B cell (primary cell): ENCODE data around the gene TMEM81. TPM values are rescaled to one million over a fixed set of nuclear protein-coding genes. Genes with fewer than 3 reads are reported as not detected.

Experiments used
- ATAC-seq: fragments of 200-7000 bp; cut with Tn5 transposase; one replicate; pipeline ENCODE4 v1.10.0; 2021; ENCODE audit warnings: low read depth, mild to moderate bottlenecking, moderate number of reproducible peaks, moderate library complexity
- CTCF ChIA-PET: fragments of 350-600 bp; sonication (Branson Sonifier 250); formaldehyde crosslinking; loops from one replicate; lab custom pipeline; 2021; ENCODE audit warnings: antibody characterized with exemption, inconsistent platforms; lab: Charles Lee
- POLR2A ChIA-PET: fragments of 350-600 bp; sonication (Branson Sonifier 250); formaldehyde crosslinking; loops from one replicate; lab custom pipeline; 2021; ENCODE audit warnings: antibody characterized with exemption; lab: Charles Lee
- DNase-seq: peaks from one replicate; pipeline ENCODE4 v3.0.0; 2013
- H2AFZ ChIP-seq: 2 replicates; pipeline ENCODE4 v1.6.1; 2012; ENCODE audit warnings: mild to moderate bottlenecking, low read depth, low read length; ENCODE audit not compliant: insufficient read depth, poor library complexity, severe bottlenecking
- H3K27ac ChIP-seq, 2 donors: 1 replicate in 1 of 2; 2 replicates in 1 of 2; pipeline ENCODE4 v1.5.1; 2012 to 2013; ENCODE audit warnings: low read length in 2 of 2, mild to moderate bottlenecking in 2 of 2, moderate library complexity in 1 of 2
- H3K27me3 ChIP-seq, 4 experiments: fragments of 200-600 bp in 1 of 4; sonication (generic) in 1 of 4; replicated peaks in 1 of 4; 1 replicate in 2 of 4; 2 replicates in 2 of 4; pipeline versions ENCODE4 v1.6.1 to v1.7.0; 2013 to 2016; ENCODE audit warnings: low read length in 3 of 4, mild to moderate bottlenecking in 2 of 4, mixed read lengths in 1 of 4, moderate library complexity in 1 of 4; ENCODE audit not compliant: insufficient read depth in 4 of 4, control insufficient read depth in 3 of 4; ENCODE audit errors: control extremely low read depth in 1 of 4
- H3K36me3 ChIP-seq, 2 experiments: replicated peaks in 1 of 2; 1 replicate in 1 of 2; 2 replicates in 1 of 2; pipeline versions ENCODE4 v1.6.1 to v1.7.1; 2013; ENCODE audit warnings: low read length in 1 of 2; ENCODE audit not compliant: insufficient read depth in 2 of 2, control insufficient read depth in 1 of 2; ENCODE audit errors: control extremely low read depth in 1 of 2, extremely low read depth in 1 of 2
- H3K4me1 ChIP-seq, 2 donors: fragments of 200-600 bp in 1 of 2; sonication (generic) in 1 of 2; 1 replicate in 1 of 2; 2 replicates in 1 of 2; pipeline versions ENCODE4 v1.5.1 to v1.6.1; 2013 to 2017; ENCODE audit warnings: low read length in 2 of 2; ENCODE audit not compliant: control insufficient read depth in 2 of 2, insufficient read depth in 2 of 2
- H3K4me2 ChIP-seq: replicated peaks from 2 replicates; pipeline ENCODE3; 2012; ENCODE audit warnings: mild to moderate bottlenecking, low read depth, low read length; ENCODE audit not compliant: poor library complexity, severe bottlenecking
- H3K4me3 ChIP-seq, 5 experiments: fragments of 200-600 bp in 1 of 5; sonication (generic) in 1 of 5; 1 replicate in 3 of 5; 2 replicates in 2 of 5; pipeline versions ENCODE4 v1.5.1 to v1.7.0; 2011 to 2016; ENCODE audit warnings: low read length in 4 of 5, mild to moderate bottlenecking in 4 of 5, low read depth in 2 of 5, control low read depth in 1 of 5, moderate library complexity in 1 of 5; ENCODE audit not compliant: insufficient read depth in 1 of 5; ENCODE audit errors: control extremely low read depth in 1 of 5, extremely low read depth in 1 of 5
- H3K79me2 ChIP-seq: fragments of 200-600 bp; sonication (generic); one replicate; pipeline ENCODE4 v1.6.0; 2016; ENCODE audit warnings: low read length; ENCODE audit not compliant: control insufficient read depth, insufficient read depth
- H3K9ac ChIP-seq: fragments of 200-600 bp; sonication (generic); 2 replicates; pipeline ENCODE4 v1.6.1; 2017; ENCODE audit warnings: mild to moderate bottlenecking, low read length, moderate library complexity
- H3K9me3 ChIP-seq, 3 donors: one replicate each; pipeline versions ENCODE4 v1.6.1 to v1.7.1; 2013; ENCODE audit warnings: low read length in 2 of 3; ENCODE audit not compliant: control insufficient read depth in 2 of 3, insufficient read depth in 1 of 3; ENCODE audit errors: control extremely low read depth in 1 of 3
- H4K20me1 ChIP-seq: 2 replicates; pipeline ENCODE4 v1.6.0; 2012; ENCODE audit warnings: mild to moderate bottlenecking, low read length; ENCODE audit not compliant: insufficient read depth, control insufficient read depth, poor library complexity, severe bottlenecking
- H3K27ac Mint-ChIP-seq: one replicate; pipeline ENCODE4 v1.8.0; 2021; ENCODE audit warnings: mixed read lengths
- H3K27me3 Mint-ChIP-seq: one replicate; pipeline ENCODE4 v1.8.0; 2021; ENCODE audit warnings: mixed read lengths
- H3K4me1 Mint-ChIP-seq: one replicate; pipeline ENCODE4 v1.8.0; 2021; ENCODE audit warnings: mixed read lengths
- H3K4me3 Mint-ChIP-seq: one replicate; pipeline ENCODE4 v1.8.0; 2021; ENCODE audit warnings: mixed read lengths
- H3K9me3 Mint-ChIP-seq: one replicate; pipeline ENCODE4 v1.8.0; 2022; ENCODE audit warnings: mixed read lengths; ENCODE audit not compliant: insufficient read depth
- EZH2 ChIP-seq: IDR thresholded peaks from 2 replicates; pipeline ENCODE4 v1.6.1; 2012; ENCODE audit warnings: borderline replicate concordance, low read depth, mild to moderate bottlenecking, moderate library complexity, low read length; ENCODE audit not compliant: insufficient read depth, poor library complexity, severe bottlenecking
- WGBS: methylation state at CpG from one replicate; pipeline ENCODE4 v1.1.5; 2013; ENCODE audit warnings: missing lambda C conversion rate; ENCODE audit not compliant: insufficient coverage; 5-methylcytosine and 5-hydroxymethylcytosine counted together
- intact Hi-C: fragments of 100-400 bp; cut with micrococcal nuclease; formaldehyde crosslinking; loops from one replicate; pipeline ENCODE4 v1.10.0; 2022
- polyA plus RNA-seq: library from polyadenylated mRNA; depleted of rRNA; stranded (reverse); fragments of >200 nt; gene quantifications from 2 replicates; pipeline ENCODE4 v1.2.3, GENCODE V29; 2012
- total RNA-seq, 2 donors: library from RNA; stranded (reverse); fragments of 120-200 nt in 1 of 2; gene quantifications; 1 replicate in 1 of 2; 2 replicates in 1 of 2; pipeline versions ENCODE4 v1.2.3 to v1.2.4, GENCODE V29; 2013 to 2022
- TF ChIP-seq, protein P1 (sequence below): fragments of 200-600 bp; IDR thresholded peaks from one replicate; pipeline ENCODE4 v1.8.0; 2022; ENCODE audit warnings: antibody characterized with exemption, mild to moderate bottlenecking

The TMEM81 gene
- total and polyA plus RNA-seq, 2 donors (not counting 1 experiment from before 2014, with no cell fraction given): 3.0 to 6.2 TPM

DNA sequence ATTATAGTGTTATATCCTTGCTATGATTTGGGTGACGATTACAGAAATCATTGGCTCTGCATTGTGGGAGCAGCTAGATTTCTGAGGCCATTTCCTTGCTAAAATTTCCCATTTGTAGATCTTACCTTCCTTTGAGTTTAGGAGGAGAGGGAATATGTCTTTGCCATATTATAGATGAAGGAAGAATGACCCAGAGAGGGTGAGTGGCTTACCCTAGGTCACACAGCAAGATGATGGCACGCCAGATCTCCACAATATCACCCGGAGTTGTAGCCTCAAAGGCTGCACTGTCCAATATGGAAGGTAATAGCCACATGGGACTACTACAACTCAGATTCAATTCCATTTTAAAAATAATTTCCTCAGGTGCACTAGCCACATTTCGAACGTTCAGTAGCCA is 31.0 kb downstream of the TMEM81 start:
- Histone ChIP-seq H3K27me3 (peaks cover 0 to 4% (median 0%) of the 10 kb centered on the region in 4 experiments), H3K4me2 (no peak overlapping the region), H3K4me1 (no peaks in the 10 kb centered on the region), H3K4me3 (no peak overlapping the region), H3K79me2 (no peaks in the 10 kb centered on the region), H4K20me1 (no peaks in the 10 kb centered on the region), H3K36me3 (no peaks in the 10 kb centered on the region), H3K27ac (no peak overlapping the region), H2AFZ (no peak overlapping the region), H3K9ac (no peak overlapping the region), H3K9me3 (no peaks in the 10 kb centered on the region)
- no peak overlapping the region for H3K4me3 Mint-ChIP-seq
- DNase-seq: no peak
- WGBS: 85% methylated on average over 2 of the region's 5 CpGs
- TF ChIP-seq EZH2: no peak
- TF ChIP-seq, protein P1, sequence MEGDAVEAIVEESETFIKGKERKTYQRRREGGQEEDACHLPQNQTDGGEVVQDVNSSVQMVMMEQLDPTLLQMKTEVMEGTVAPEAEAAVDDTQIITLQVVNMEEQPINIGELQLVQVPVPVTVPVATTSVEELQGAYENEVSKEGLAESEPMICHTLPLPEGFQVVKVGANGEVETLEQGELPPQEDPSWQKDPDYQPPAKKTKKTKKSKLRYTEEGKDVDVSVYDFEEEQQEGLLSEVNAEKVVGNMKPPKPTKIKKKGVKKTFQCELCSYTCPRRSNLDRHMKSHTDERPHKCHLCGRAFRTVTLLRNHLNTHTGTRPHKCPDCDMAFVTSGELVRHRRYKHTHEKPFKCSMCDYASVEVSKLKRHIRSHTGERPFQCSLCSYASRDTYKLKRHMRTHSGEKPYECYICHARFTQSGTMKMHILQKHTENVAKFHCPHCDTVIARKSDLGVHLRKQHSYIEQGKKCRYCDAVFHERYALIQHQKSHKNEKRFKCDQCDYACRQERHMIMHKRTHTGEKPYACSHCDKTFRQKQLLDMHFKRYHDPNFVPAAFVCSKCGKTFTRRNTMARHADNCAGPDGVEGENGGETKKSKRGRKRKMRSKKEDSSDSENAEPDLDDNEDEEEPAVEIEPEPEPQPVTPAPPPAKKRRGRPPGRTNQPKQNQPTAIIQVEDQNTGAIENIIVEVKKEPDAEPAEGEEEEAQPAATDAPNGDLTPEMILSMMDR: no peak
- H3K4me1 Mint-ChIP-seq: no peaks in the 10 kb centered on the region
- intact Hi-C loops: no loop called here
- no peaks in the 10 kb centered on the region for H3K9me3 Mint-ChIP-seq
- H3K27ac Mint-ChIP-seq: no peak overlapping the region
- H3K27me3 Mint-ChIP-seq: peaks cover 11% of the 10 kb centered on the region
- ChIA-PET CTCF (interaction anchor here (1.1 to 1.3 kb wide), 3 partner anchors 8 to 203 kb away, joined by 3 to 6 read pairs (median 5); no protein-coding TSS in a partner anchor), POLR2A (no interaction called here)
- ATAC-seq: no peak

DNA sequence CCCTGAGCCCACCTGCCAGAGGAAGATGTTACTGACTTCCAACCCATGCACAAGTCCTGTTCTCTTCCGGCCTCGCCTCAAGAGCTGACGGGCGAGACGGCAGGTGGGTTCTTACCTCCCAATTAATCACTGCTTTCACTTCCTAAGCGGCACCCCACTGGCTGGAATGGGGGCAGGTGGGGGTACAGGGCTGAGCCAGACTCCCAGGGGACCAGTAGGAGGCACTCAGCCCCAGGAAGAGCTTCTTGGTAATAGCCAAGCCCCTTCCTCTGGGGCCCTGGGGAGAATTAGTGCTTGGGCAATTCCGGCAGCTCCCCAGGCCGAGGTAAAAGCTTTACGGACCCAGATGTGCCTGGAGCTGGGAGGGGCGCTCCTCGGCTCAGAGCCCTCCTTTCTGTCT is 31.6 kb downstream of the TMEM81 start:
- Histone ChIP-seq H3K4me3 (no peak overlapping the region), H3K36me3 (no peaks in the 10 kb centered on the region), H3K27me3 (peaks cover 0 to 4% (median 0%) of the 10 kb centered on the region in 4 experiments), H3K9me3 (no peaks in the 10 kb centered on the region), H3K79me2 (no peaks in the 10 kb centered on the region), H3K27ac (no peak overlapping the region), H4K20me1 (no peaks in the 10 kb centered on the region), H3K4me1 (no peaks in the 10 kb centered on the region), H2AFZ (no peak overlapping the region), H3K4me2 (no peak overlapping the region), H3K9ac (no peak overlapping the region)
- 94% methylated on average over 5 of the region's 11 CpGs for WGBS
- TF ChIP-seq, protein P1: no peak
- TF ChIP-seq EZH2: no peak
- no peak for DNase-seq
- H3K27ac Mint-ChIP-seq: no peak overlapping the region
- no peaks in the 10 kb centered on the region for H3K9me3 Mint-ChIP-seq
- no peaks in the 10 kb centered on the region for H3K4me1 Mint-ChIP-seq
- no peak overlapping the region for H3K4me3 Mint-ChIP-seq
- CTCF ChIA-PET: interaction anchor here (1.1 to 1.3 kb wide), 3 partner anchors 9 to 203 kb away, joined by 3 to 6 read pairs (median 5); no protein-coding TSS in a partner anchor
- no peak for ATAC-seq
- intact Hi-C loops: no loop called here
- H3K27me3 Mint-ChIP-seq: peaks cover 15% of the 10 kb centered on the region
- POLR2A ChIA-PET: no interaction called here
